Activated CD8-positive, alpha-beta memory T cell treated with anti-CD3 and anti-CD28 coated beads, Interleukin-2, amount 50 U/mL, for 24 hours (primary cell): ENCODE results near the gene TVP23C.
"Not testable (repeated sequence)": the region's sequence is repeated elsewhere in the genome, so short reads cannot be mapped to it uniquely, and the experiment has no call there.

ENCODE experiments used
- DNase-seq: peaks from one replicate; pipeline ENCODE4 v3.0.0-alpha.2; 2020; ENCODE audit errors: extremely low read depth

The TVP23C gene

GRCh38 chr17:15563375-15563857 lies at the start of gene TVP23C:
Gene TVP23C (minus strand): TSS chr17:15563483. CDS start chr17:15563448, 35 bp downstream.
- peak; percentile 33 for DNase-seq

- DNase-seq, result not testable (repeated sequence)
Observed at GRCh38 chr17:15592960-15593359, 29.7 kb upstream of the TVP23C start.

GRCh38 chr17:15591986-15592385 lies 28.7 kb upstream of the TVP23C start:
- not testable (repeated sequence) for DNase-seq

GRCh38 chr17:15590844-15591243 lies 27.6 kb upstream of the TVP23C start:
- not testable (repeated sequence) for DNase-seq

- peak; percentile 10 for DNase-seq
Observed at GRCh38 chr17:15589544-15590536, 26.6 kb upstream of the TVP23C start.

GRCh38 chr17:15588017-15588416 lies 24.7 kb upstream of the TVP23C start:
- DNase-seq, result not testable (repeated sequence)

- not testable (repeated sequence) for DNase-seq
Observed at GRCh38 chr17:15583313-15583712, 20.0 kb upstream of the TVP23C start.

GRCh38 chr17:15581462-15581861 lies 18.2 kb upstream of the TVP23C start:
- not testable (repeated sequence) for DNase-seq

- DNase-seq, result not testable (repeated sequence)
Observed at GRCh38 chr17:15576848-15577247, 13.6 kb upstream of the TVP23C start.

- DNase-seq, result not testable (repeated sequence)
Observed at GRCh38 chr17:15574660-15575059, 11.4 kb upstream of the TVP23C start.

- DNase-seq, result not testable (repeated sequence)
Observed at GRCh38 chr17:15573870-15574269, 10.6 kb upstream of the TVP23C start.

- not testable (repeated sequence) for DNase-seq
Observed at GRCh38 chr17:15562613-15563374, 489 bp downstream of the TVP23C start.

GRCh38 chr17:15561439-15561838 lies 1.8 kb downstream of the TVP23C start:
- DNase-seq, result not testable (repeated sequence)

- not testable (repeated sequence) for DNase-seq
Observed at GRCh38 chr17:15558403-15559105, 4.7 kb downstream of the TVP23C start.

GRCh38 chr17:15557334-15557832 lies 5.9 kb downstream of the TVP23C start:
- not testable (repeated sequence) for DNase-seq

- DNase-seq, result not testable (repeated sequence)
Observed at GRCh38 chr17:15552932-15553331, 10.4 kb downstream of the TVP23C start.

GRCh38 chr17:15549552-15549951 lies 13.7 kb downstream of the TVP23C start:
- DNase-seq, result not testable (repeated sequence)

GRCh38 chr17:15546604-15547003 lies 16.7 kb downstream of the TVP23C start:
- DNase-seq, result not testable (repeated sequence)

GRCh38 chr17:15540371-15541219 lies 22.7 kb downstream of the TVP23C start:
- not testable (repeated sequence) for DNase-seq

GRCh38 chr17:15533122-15533521 lies 30.2 kb downstream of the TVP23C start:
- not testable (repeated sequence) for DNase-seq
